HG02623 (cell line): ENCODE data around the gene TP53TG5.

Experiments used
- ATAC-seq: cut with Tn5 transposase; IDR thresholded peaks from one replicate; pipeline ENCODE4 v1.9.1; 2021; ENCODE audit warnings: moderate library complexity; ENCODE audit not compliant: unreplicated experiment

The TP53TG5 gene

DNA sequence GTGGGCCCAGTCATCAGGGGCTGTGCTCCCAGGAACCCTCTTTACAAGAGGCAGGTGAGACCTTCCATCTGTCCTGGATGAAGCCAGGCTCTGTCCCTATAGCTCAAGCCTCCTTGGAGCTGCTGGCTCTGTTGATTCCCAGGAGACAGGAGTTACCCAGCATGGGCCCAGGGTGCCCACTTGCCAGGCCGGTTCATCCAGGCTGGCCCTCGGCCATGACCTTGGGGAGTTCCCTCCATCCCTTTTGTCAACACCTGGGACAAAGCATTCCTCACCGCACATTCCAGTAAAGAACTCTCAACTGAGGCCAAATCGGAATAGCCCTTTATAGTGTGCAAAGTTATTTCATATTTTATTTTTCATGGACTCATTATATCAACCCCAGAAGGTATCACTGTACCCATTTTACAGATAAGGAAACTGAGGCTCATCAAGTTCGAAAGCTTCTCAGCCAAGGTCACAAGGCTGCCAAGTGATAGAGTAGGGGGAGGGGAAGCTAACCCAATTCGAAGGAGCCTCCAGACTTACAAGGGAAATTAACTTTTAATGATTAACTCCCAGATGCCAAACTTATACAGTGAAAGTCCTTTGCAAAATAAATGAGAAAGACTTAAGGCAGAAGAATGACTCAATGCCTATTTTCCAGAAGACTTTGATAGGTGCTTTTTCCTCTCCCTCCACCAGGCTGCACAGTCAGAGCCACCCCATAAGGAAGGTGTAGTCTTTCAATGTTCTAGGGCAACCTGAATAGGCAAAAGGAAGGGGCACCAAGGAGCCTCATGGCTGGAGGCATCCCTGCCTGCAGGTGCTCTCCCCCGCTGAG, 48.4 kb downstream of the TP53TG5 start:
- ATAC-seq = no peak

DNA sequence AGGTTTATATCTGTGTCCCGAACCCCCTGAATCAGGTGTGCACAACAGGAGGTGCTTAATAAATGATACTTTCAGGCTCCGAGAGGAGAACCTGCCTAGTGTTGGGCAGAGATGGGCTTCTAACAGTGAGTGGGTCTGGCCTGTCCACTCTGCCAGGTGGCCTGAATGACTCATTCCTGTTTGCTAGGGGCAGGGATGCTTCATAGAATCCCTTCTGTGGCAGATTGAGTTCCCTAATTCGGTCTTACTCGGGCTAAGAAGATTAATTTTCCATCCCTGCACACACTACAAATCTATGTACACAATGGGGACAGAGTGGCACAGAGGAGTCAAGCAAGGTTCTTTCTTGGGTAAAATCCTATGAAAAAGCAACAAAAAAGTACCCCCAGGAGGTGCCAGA, 49.7 kb downstream of the TP53TG5 start:
- ATAC-seq = no peak

DNA sequence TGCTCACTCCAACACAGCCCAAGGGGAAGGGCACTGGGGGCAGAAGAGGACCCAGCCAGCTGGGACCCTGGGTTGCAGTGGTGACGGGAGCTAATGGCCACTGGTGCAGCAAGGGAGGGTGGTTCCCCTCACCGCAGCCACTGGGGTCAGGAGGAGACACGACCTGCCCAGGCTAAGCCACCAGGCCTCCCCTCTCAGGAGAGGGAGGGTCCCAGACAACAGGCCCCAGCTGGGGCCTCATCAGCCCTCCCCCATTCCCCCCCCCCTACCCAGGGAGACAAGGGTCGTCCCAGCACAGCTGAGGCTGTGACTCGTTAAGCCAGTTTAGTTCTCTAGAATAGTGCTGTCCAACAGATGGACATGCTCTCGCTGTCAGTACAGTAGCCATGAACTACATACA, 52.8 kb downstream of the TP53TG5 start:
- ATAC-seq = no peak

DNA sequence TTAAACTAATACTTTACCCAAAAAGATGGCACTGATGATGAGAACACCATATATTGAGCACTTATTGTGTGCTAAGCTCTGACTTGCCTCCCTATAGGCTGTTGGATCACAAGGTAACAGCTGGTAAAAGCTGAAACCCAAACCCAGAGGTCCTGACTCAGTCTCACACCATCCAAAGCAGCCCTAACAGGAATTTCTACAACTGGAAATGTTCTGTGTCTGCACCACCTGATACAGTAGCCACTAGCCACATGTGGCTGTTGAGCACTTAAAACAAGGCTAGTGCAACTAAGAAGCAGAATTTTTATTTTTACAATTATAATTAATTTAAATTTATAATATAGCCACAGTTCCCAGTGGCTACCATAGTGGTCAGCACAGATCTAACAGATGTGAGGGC, 54.4 kb downstream of the TP53TG5 start:
- no peak for ATAC-seq

DNA sequence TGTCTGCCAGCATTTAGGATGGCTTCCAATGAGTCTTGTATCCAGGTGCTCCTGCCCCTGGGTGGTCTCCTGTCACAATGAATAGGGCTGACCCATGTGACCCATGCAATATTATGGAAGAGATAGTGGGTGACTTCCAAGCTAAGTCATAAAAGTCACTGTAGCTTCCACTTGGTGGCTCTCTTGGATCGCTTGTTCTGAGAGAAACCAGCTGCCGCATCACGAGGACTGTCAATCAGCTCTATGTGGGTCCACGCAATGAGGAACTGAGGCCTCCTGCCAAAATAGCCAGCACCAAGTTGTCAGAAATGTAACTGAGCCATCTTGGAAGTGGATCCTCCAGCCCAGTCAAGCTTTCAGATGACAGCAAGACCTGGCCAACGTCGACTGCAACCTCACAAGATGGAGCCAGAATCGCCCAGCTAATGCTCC, 55.2 kb downstream of the TP53TG5 start:
- no peak for ATAC-seq
